Kidney epithelial cell (primary cell): ENCODE data around the gene RAB17. TPM values are rescaled to one million over a fixed set of nuclear protein-coding genes. Genes with fewer than 3 reads are reported as not detected.

Experiments
- DNase-seq: peaks from one replicate; pipeline ENCODE4 v3.0.0-alpha.2; 2010; ENCODE audit warnings: low read depth
- H3K27me3 ChIP-seq: 2 replicates; pipeline ENCODE4 v1.6.0; 2011; ENCODE audit warnings: low read length; ENCODE audit not compliant: control insufficient read depth, insufficient read depth
- H3K36me3 ChIP-seq: 2 replicates; pipeline ENCODE4 v1.5.1; 2011; ENCODE audit warnings: low read length; ENCODE audit not compliant: control insufficient read depth, insufficient read depth
- H3K4me3 ChIP-seq: 2 replicates; pipeline ENCODE4 v1.5.1; 2011; ENCODE audit warnings: low read depth, mild to moderate bottlenecking, control low read depth, low read length
- total RNA-seq: library from RNA; depleted of rRNA; stranded (reverse); fragments of >200 nt; gene quantifications from 2 replicates; pipeline ENCODE4 v1.2.3, GENCODE V29; 2015
- TF ChIP-seq, protein P1 (sequence below): IDR thresholded peaks from 2 replicates; pipeline ENCODE4 v1.5.1; 2011; ENCODE audit warnings: mild to moderate bottlenecking, moderate library complexity, low read length, control low read depth, inconsistent platforms; ENCODE audit not compliant: insufficient read depth, poor library complexity, severe bottlenecking

RAB17 gene
- total RNA-seq, 1 donor from 2014 or later, result 12.1 TPM

DNA sequence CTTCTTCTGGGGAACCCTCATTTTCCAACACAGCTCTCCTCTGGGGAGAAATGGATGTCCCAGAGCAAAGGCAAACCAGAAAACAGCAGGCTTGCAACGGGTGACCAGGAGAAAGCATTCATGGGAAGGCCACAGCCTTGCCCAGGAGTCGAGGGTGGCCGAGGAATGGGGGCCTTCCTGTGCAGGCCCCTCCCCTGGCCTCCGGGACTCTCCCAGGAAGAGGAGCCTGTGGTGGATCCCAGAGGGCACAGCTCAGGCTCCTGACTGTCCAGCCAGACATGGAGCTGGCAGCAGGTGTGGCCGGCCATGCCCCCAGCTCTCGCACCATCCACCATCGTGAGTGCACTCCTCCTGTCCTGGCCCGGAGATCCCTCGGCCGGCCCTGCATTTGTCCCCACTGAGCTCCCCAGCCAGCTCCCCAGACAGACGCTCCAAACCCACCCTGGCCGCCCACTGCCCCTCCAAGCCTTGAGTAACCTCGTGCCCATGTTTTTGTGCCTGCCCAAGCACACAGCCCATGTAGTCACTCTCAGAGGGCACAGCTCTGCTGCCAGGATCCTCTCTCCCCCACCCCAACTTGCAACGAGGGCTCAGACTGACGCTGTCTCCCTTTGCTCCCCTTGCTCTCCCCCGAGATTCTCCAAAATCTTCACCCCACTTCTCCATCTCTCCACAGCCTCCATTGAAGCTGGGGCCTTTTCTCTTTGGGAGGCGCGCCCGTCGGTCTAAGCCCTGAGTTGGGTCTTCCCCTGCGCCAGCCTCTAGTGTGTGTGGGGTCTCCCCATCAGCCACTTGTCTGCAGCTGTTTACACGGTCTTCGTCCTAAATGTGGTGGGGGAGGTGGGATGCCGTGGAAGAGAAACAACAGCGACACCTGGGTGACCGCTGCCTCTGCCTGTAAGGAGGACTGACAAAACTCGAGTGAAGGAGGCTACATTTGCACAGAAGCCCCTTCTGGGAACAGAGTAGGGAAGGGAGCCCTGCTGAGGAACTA is 14.4 kb downstream of the RAB17 start:
- Histone ChIP-seq H3K36me3 (no peaks in the 10 kb centered on the region), H3K27me3 (peaks cover 3% of the 10 kb centered on the region), H3K4me3 (no peak overlapping the region)
- DNase-seq, result no peak
- TF ChIP-seq, protein P1, sequence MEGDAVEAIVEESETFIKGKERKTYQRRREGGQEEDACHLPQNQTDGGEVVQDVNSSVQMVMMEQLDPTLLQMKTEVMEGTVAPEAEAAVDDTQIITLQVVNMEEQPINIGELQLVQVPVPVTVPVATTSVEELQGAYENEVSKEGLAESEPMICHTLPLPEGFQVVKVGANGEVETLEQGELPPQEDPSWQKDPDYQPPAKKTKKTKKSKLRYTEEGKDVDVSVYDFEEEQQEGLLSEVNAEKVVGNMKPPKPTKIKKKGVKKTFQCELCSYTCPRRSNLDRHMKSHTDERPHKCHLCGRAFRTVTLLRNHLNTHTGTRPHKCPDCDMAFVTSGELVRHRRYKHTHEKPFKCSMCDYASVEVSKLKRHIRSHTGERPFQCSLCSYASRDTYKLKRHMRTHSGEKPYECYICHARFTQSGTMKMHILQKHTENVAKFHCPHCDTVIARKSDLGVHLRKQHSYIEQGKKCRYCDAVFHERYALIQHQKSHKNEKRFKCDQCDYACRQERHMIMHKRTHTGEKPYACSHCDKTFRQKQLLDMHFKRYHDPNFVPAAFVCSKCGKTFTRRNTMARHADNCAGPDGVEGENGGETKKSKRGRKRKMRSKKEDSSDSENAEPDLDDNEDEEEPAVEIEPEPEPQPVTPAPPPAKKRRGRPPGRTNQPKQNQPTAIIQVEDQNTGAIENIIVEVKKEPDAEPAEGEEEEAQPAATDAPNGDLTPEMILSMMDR, result no peak

DNA sequence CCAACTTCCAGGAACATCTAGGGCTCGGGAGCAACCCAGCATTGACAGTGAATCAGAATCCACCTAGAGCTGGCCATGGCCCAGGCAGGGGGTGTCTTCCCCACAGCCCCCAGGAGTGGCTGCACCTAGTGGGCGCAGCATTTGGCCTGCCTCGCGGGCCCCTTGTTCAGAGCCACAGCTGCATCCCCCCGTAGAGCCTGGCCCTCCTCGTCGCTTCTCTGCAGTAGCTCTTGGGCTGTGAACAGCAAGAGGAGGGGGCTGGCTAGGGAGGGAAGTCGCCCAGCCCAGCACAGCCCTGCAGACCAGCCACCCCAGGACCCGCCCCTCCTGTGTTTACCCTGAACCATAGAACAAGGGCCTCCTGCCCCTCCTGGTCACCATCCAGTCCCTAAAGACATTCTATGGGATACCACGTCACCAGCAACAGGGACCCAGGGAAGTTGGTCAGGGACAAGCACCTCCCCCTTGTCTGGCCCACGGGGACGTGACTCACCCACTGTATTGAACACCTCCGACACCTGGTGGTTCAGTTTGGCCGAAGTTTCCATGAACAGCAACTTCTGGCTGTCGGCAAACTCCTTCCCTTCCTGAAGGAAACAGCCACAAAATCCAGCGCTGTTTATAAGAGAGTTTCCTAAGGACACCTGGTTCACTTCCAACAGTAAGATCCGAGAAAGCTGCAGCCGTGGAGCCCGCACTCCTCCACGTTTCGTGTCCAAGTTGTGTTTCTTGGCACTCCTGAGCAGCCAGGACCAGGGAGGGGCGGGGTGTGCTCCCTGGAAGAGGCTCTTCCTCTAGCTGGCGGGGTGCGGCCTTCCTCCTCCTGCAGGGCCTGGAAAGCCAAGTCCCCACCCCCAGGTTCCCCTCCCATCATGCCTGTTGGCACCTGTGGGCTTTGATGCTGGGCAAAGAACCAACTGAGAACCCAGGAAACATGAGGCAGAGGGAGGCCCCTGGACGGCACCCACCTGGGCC is 15.4 kb downstream of the RAB17 start:
- H3K27me3 ChIP-seq, result peaks cover 3% of the 10 kb centered on the region
- no peak overlapping the region for H3K4me3 ChIP-seq
- TF ChIP-seq, protein P1, result no peak
- DNase-seq, result no peak
- H3K36me3 ChIP-seq, result no peaks in the 10 kb centered on the region

DNA sequence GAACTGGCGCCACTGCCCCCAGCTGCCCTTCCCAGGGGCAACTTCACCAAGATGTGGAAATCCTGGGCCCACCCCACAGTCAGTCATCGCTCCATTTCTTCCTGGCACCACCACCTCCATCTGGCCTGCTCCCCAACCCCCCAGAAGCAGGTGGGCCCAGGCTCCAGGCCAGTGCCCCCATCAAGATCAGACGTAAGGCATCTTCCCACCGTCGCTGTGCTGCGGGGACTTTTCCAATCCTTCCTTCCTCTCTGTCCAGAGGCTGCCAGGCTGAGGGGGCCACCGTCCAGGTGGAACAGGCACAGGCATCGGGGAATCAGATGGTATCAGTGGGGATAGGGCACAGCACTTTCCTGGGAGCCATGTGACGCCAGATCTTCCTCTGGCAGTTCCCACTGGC is 16.1 kb downstream of the RAB17 start:
- H3K27me3 ChIP-seq, result peaks cover 3% of the 10 kb centered on the region
- no peaks in the 10 kb centered on the region for H3K36me3 ChIP-seq
- no peak overlapping the region for H3K4me3 ChIP-seq
- TF ChIP-seq, protein P1, result no peak
- no peak for DNase-seq

DNA sequence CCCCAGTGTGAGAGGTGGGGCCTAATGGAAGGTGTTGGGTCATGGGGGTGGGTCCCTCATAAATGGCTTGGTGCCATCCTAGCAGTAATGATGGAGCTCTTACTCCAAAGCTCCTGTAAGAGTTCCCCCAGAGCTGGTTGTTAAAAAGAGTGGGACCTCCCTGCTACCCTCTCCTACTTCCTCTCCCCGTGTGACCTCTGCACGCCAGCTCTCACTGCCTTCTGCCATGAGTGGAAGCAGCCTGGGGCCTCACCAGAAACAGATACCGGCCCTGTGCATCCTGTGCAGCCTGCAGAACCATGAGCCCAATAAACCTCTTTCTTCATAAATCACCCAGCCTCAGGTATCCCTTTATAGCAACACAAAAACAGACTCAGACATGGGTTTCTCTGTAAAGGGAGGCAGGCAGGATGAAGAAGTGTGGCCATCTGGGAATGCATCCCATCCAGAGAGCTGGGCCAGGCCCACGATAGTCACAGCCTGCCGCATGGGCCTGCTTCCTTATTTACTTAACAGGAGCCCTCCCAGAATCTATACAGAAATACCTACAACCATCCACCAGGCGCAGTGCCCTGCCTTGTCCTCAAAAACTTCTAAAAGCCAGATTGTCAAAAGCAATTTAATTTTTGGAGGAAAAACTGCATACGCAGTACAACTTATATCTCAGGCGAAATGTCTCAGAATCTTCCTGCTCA is 16.7 kb downstream of the RAB17 start:
- TF ChIP-seq, protein P1, result no peak
- Histone ChIP-seq H3K4me3 (no peak overlapping the region), H3K27me3 (peaks cover 3% of the 10 kb centered on the region), H3K36me3 (no peaks in the 10 kb centered on the region)
- no peak for DNase-seq

DNA sequence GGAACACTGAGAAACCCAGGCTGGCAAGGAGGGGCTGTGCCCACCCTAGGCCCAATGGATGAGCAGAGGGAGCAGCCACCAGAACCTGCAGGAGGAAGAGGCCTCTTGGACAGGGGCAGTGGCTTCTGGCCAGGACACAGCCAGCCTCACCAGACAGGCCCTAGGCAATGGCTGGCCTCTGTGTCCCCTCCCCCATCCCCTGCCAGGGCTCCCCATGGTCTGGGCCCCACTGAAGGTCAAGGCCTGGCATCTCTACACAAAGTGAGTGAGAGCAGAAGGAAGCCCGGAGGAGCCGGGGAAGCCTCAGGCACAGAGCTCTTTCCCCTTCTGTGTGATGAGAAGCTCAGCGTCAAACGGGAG is 17.8 kb downstream of the RAB17 start:
- DNase-seq, result no peak
- TF ChIP-seq, protein P1, result no peak
- no peak overlapping the region for H3K4me3 ChIP-seq
- peaks cover 3% of the 10 kb centered on the region for H3K27me3 ChIP-seq
- H3K36me3 ChIP-seq, result no peaks in the 10 kb centered on the region
